B cell (primary cell): ENCODE data around the gene GRAP. TPM values are rescaled to one million over a fixed set of nuclear protein-coding genes. Genes with fewer than 3 reads are reported as not detected.

ENCODE experiments used
- ATAC-seq: fragments of 200-7000 bp; cut with Tn5 transposase; one replicate; pipeline ENCODE4 v1.10.0; 2021; ENCODE audit warnings: low read depth, mild to moderate bottlenecking, moderate number of reproducible peaks, moderate library complexity
- CTCF ChIA-PET: fragments of 350-600 bp; sonication (Branson Sonifier 250); formaldehyde crosslinking; loops from one replicate; lab custom pipeline; 2021; ENCODE audit warnings: antibody characterized with exemption, inconsistent platforms; lab: Charles Lee
- POLR2A ChIA-PET: fragments of 350-600 bp; sonication (Branson Sonifier 250); formaldehyde crosslinking; loops from one replicate; lab custom pipeline; 2021; ENCODE audit warnings: antibody characterized with exemption; lab: Charles Lee
- DNase-seq: peaks from one replicate; pipeline ENCODE4 v3.0.0; 2013
- H2AFZ ChIP-seq: 2 replicates; pipeline ENCODE4 v1.6.1; 2012; ENCODE audit warnings: mild to moderate bottlenecking, low read depth, low read length; ENCODE audit not compliant: insufficient read depth, poor library complexity, severe bottlenecking
- H3K27ac ChIP-seq, 2 donors: 1 replicate in 1 of 2; 2 replicates in 1 of 2; pipeline ENCODE4 v1.5.1; 2012 to 2013; ENCODE audit warnings: low read length in 2 of 2, mild to moderate bottlenecking in 2 of 2, moderate library complexity in 1 of 2
- H3K27me3 ChIP-seq, 4 experiments: fragments of 200-600 bp in 1 of 4; sonication (generic) in 1 of 4; replicated peaks in 1 of 4; 1 replicate in 2 of 4; 2 replicates in 2 of 4; pipeline versions ENCODE4 v1.6.1 to v1.7.0; 2013 to 2016; ENCODE audit warnings: low read length in 3 of 4, mild to moderate bottlenecking in 2 of 4, mixed read lengths in 1 of 4, moderate library complexity in 1 of 4; ENCODE audit not compliant: insufficient read depth in 4 of 4, control insufficient read depth in 3 of 4; ENCODE audit errors: control extremely low read depth in 1 of 4
- H3K36me3 ChIP-seq, 2 experiments: replicated peaks in 1 of 2; 1 replicate in 1 of 2; 2 replicates in 1 of 2; pipeline versions ENCODE4 v1.6.1 to v1.7.1; 2013; ENCODE audit warnings: low read length in 1 of 2; ENCODE audit not compliant: insufficient read depth in 2 of 2, control insufficient read depth in 1 of 2; ENCODE audit errors: control extremely low read depth in 1 of 2, extremely low read depth in 1 of 2
- H3K4me1 ChIP-seq, 2 donors: fragments of 200-600 bp in 1 of 2; sonication (generic) in 1 of 2; 1 replicate in 1 of 2; 2 replicates in 1 of 2; pipeline versions ENCODE4 v1.5.1 to v1.6.1; 2013 to 2017; ENCODE audit warnings: low read length in 2 of 2; ENCODE audit not compliant: control insufficient read depth in 2 of 2, insufficient read depth in 2 of 2
- H3K4me2 ChIP-seq: replicated peaks from 2 replicates; pipeline ENCODE3; 2012; ENCODE audit warnings: mild to moderate bottlenecking, low read depth, low read length; ENCODE audit not compliant: poor library complexity, severe bottlenecking
- H3K4me3 ChIP-seq, 5 experiments: fragments of 200-600 bp in 1 of 5; sonication (generic) in 1 of 5; 1 replicate in 3 of 5; 2 replicates in 2 of 5; pipeline versions ENCODE4 v1.5.1 to v1.7.0; 2011 to 2016; ENCODE audit warnings: low read length in 4 of 5, mild to moderate bottlenecking in 4 of 5, low read depth in 2 of 5, control low read depth in 1 of 5, moderate library complexity in 1 of 5; ENCODE audit not compliant: insufficient read depth in 1 of 5; ENCODE audit errors: control extremely low read depth in 1 of 5, extremely low read depth in 1 of 5
- H3K79me2 ChIP-seq: fragments of 200-600 bp; sonication (generic); one replicate; pipeline ENCODE4 v1.6.0; 2016; ENCODE audit warnings: low read length; ENCODE audit not compliant: control insufficient read depth, insufficient read depth
- H3K9ac ChIP-seq: fragments of 200-600 bp; sonication (generic); 2 replicates; pipeline ENCODE4 v1.6.1; 2017; ENCODE audit warnings: mild to moderate bottlenecking, low read length, moderate library complexity
- H3K9me3 ChIP-seq, 3 donors: one replicate each; pipeline versions ENCODE4 v1.6.1 to v1.7.1; 2013; ENCODE audit warnings: low read length in 2 of 3; ENCODE audit not compliant: control insufficient read depth in 2 of 3, insufficient read depth in 1 of 3; ENCODE audit errors: control extremely low read depth in 1 of 3
- H4K20me1 ChIP-seq: 2 replicates; pipeline ENCODE4 v1.6.0; 2012; ENCODE audit warnings: mild to moderate bottlenecking, low read length; ENCODE audit not compliant: insufficient read depth, control insufficient read depth, poor library complexity, severe bottlenecking
- H3K27ac Mint-ChIP-seq: one replicate; pipeline ENCODE4 v1.8.0; 2021; ENCODE audit warnings: mixed read lengths
- H3K27me3 Mint-ChIP-seq: one replicate; pipeline ENCODE4 v1.8.0; 2021; ENCODE audit warnings: mixed read lengths
- H3K4me1 Mint-ChIP-seq: one replicate; pipeline ENCODE4 v1.8.0; 2021; ENCODE audit warnings: mixed read lengths
- H3K4me3 Mint-ChIP-seq: one replicate; pipeline ENCODE4 v1.8.0; 2021; ENCODE audit warnings: mixed read lengths
- H3K9me3 Mint-ChIP-seq: one replicate; pipeline ENCODE4 v1.8.0; 2022; ENCODE audit warnings: mixed read lengths; ENCODE audit not compliant: insufficient read depth
- CTCF ChIP-seq: fragments of 200-600 bp; IDR thresholded peaks from one replicate; pipeline ENCODE4 v1.8.0; 2022; ENCODE audit warnings: antibody characterized with exemption, mild to moderate bottlenecking
- EZH2 ChIP-seq: IDR thresholded peaks from 2 replicates; pipeline ENCODE4 v1.6.1; 2012; ENCODE audit warnings: borderline replicate concordance, low read depth, mild to moderate bottlenecking, moderate library complexity, low read length; ENCODE audit not compliant: insufficient read depth, poor library complexity, severe bottlenecking
- whole genome bisulfite sequencing: methylation state at CpG from one replicate; pipeline ENCODE4 v1.1.5; 2013; ENCODE audit warnings: missing lambda C conversion rate; ENCODE audit not compliant: insufficient coverage; 5-methylcytosine and 5-hydroxymethylcytosine counted together
- intact Hi-C: fragments of 100-400 bp; cut with micrococcal nuclease; formaldehyde crosslinking; loops from one replicate; pipeline ENCODE4 v1.10.0; 2022
- polyA plus RNA-seq: library from polyadenylated mRNA; depleted of rRNA; stranded (reverse); fragments of >200 nt; gene quantifications from 2 replicates; pipeline ENCODE4 v1.2.3, GENCODE V29; 2012
- total RNA-seq, 2 donors: library from RNA; stranded (reverse); fragments of 120-200 nt in 1 of 2; gene quantifications; 1 replicate in 1 of 2; 2 replicates in 1 of 2; pipeline versions ENCODE4 v1.2.3 to v1.2.4, GENCODE V29; 2013 to 2022

GRAP gene
- total and polyA plus RNA-seq, 2 donors (not counting 1 experiment from before 2014, with no cell fraction given): 59.8 to 93.2 TPM

- H3K27me3 ChIP-seq: peaks cover 0 to 5% (median 0%) of the 10 kb centered on the region in 4 experiments
- CTCF ChIA-PET: interaction anchor here (1.5 kb wide), 1 partner anchor 9 kb away, joined by 5 read pairs; the partner anchor contains the start of gene FAM83G
- H3K27ac ChIP-seq: no peak overlapping the region
- 95% methylated on average over 12 of the region's 12 CpGs for WGBS
- no peaks in the 10 kb centered on the region for H3K9me3 ChIP-seq
- H3K4me3 ChIP-seq: no peak overlapping the region
- H3K9ac ChIP-seq: no peak overlapping the region
- no peaks in the 10 kb centered on the region for H3K36me3 ChIP-seq
- POLR2A ChIA-PET: no interaction called here
- peaks cover 10% of the 10 kb centered on the region for H3K4me1 Mint-ChIP-seq
- H2AFZ ChIP-seq: no peak overlapping the region
- no peaks in the 10 kb centered on the region for H3K9me3 Mint-ChIP-seq
- no peaks in the 10 kb centered on the region for H3K4me1 ChIP-seq
- H3K4me2 ChIP-seq: no peak overlapping the region
- H3K27ac Mint-ChIP-seq: no peak overlapping the region
- intact Hi-C loops: no loop called here
- DNase-seq (no peak), ATAC-seq (no peak)
- H3K4me3 Mint-ChIP-seq: no peak overlapping the region
- no peaks in the 10 kb centered on the region for H3K79me2 ChIP-seq
- TF ChIP-seq CTCF (no peak), EZH2 (no peak)
- no peaks in the 10 kb centered on the region for H3K27me3 Mint-ChIP-seq
- H4K20me1 ChIP-seq: no peaks in the 10 kb centered on the region
These were observed 33.5 kb downstream of the GRAP start for GRCh38 chr17:19013226-19013625.

DNA sequence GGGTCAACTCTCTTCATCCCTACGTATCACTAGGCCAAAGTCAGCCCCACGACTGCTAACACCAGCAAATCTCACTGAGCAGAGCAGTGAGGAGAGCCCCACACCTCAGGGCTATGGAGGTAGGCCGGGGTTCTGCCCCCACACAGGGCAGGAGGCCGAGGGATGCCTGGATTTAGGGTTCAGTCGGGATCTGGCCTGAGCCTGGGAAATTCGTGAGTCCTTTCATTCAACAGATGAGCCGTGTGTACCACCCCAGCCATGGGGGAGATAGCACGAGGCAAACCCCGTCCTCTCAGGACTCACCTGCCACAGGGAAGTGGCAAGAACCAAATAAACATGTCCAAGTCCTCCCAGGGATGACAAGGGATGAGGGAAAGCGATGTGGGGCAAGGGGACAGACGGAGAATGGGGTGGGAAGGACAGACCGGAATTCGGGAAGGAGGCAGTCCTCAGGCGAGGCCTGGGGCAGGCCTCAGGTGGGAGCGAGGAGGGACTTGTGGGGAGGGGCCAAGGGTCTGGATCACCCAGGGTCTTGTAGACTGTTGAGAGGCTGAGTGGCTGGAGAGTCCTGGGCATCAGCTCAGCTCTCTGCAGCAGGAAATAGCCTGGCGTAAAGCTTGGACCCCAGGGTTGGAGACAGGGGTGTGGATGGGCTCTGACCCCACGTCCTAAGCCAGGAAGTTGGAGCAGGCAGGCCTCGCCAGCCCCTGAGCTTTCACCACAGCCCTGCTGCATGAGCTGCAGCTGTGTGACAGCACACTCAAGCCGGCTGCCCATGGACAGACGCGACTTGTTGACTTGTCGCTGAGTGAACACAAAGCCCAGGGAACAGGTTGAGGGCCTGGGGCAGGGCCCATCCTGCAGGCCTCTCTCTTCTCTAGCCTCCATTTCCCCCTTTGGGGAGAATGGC, 34.3 kb downstream of the GRAP start:
- Mint-ChIP-seq H3K27me3 (no peaks in the 10 kb centered on the region), H3K4me3 (no peak overlapping the region), H3K27ac (no peak overlapping the region), H3K9me3 (no peaks in the 10 kb centered on the region), H3K4me1 (peaks cover 8% of the 10 kb centered on the region)
- intact Hi-C loops: no loop called here
- no peaks in the 10 kb centered on the region for H3K4me1 ChIP-seq
- H4K20me1 ChIP-seq: no peaks in the 10 kb centered on the region
- H3K27me3 ChIP-seq: peaks cover 0 to 5% (median 0%) of the 10 kb centered on the region in 4 experiments
- ChIA-PET POLR2A (interaction anchor here (0.8 kb wide), 1 partner anchor 11 kb away, joined by 3 read pairs; no protein-coding TSS in a partner anchor), CTCF (interaction anchor here (1.2 kb wide), 1 partner anchor 51 kb away, joined by 3 read pairs; no protein-coding TSS in a partner anchor)
- 93% methylated on average over 20 of the region's 22 CpGs for WGBS
- ATAC-seq (no peak), DNase-seq (no peak)
- H3K79me2 ChIP-seq: no peaks in the 10 kb centered on the region
- H3K36me3 ChIP-seq: no peaks in the 10 kb centered on the region
- no peaks in the 10 kb centered on the region for H3K9me3 ChIP-seq
- no peak for TF ChIP-seq EZH2
- TF ChIP-seq CTCF: no peak
- no peak overlapping the region for H3K4me2 ChIP-seq
- H3K27ac ChIP-seq: no peak overlapping the region
- no peak overlapping the region for H3K9ac ChIP-seq
- H2AFZ ChIP-seq: no peak overlapping the region
- no peak overlapping the region for H3K4me3 ChIP-seq
